Lung (tissue), 12 donors: ENCODE data around the gene NR2C1. TPM values are rescaled to one million over a fixed set of nuclear protein-coding genes. Genes with fewer than 3 reads are reported as not detected.

ENCODE experiments used
- ATAC-seq: fragments of 200-7000 bp; cut with Tn5 transposase; one replicate; pipeline ENCODE4 v1.9.1; 2020; ENCODE audit warnings: moderate number of reproducible peaks; ENCODE audit not compliant: insufficient read depth, low FRiP score
- DNase-seq, 3 donors: peaks; one replicate each; pipeline ENCODE4 v3.0.0-alpha.2; 2013 to 2017
- H3K27ac ChIP-seq, 2 donors: one replicate each; pipeline ENCODE4 v1.5.1; 2013; ENCODE audit warnings: mild to moderate bottlenecking in 2 of 2, moderate library complexity in 2 of 2, control low read depth in 1 of 2, inconsistent platforms in 1 of 2, low read depth in 1 of 2, low read length in 1 of 2
- H3K27me3 ChIP-seq, 3 donors: one replicate each; pipeline ENCODE4 v1.5.1; 2013; ENCODE audit warnings: low read length in 2 of 3; ENCODE audit not compliant: control insufficient read depth in 3 of 3, insufficient read depth in 3 of 3
- H3K36me3 ChIP-seq, 4 donors: one replicate each; pipeline ENCODE4 v1.5.1; 2013; ENCODE audit warnings: low read length in 4 of 4, mild to moderate bottlenecking in 1 of 4, moderate library complexity in 1 of 4; ENCODE audit not compliant: control insufficient read depth in 4 of 4, insufficient read depth in 4 of 4
- H3K4me1 ChIP-seq, 5 donors: one replicate each; pipeline ENCODE4 v1.5.1; 2013; ENCODE audit warnings: low read length in 5 of 5, mild to moderate bottlenecking in 2 of 5, moderate library complexity in 1 of 5; ENCODE audit not compliant: control insufficient read depth in 5 of 5, insufficient read depth in 5 of 5
- H3K4me3 ChIP-seq: one replicate; pipeline ENCODE4 v1.5.1; 2013; ENCODE audit warnings: mild to moderate bottlenecking, control low read depth, moderate library complexity
- H3K9ac ChIP-seq, 2 donors: one replicate each; pipeline ENCODE4 v1.5.1; 2013; ENCODE audit warnings: low read length in 2 of 2, control low read depth in 1 of 2; ENCODE audit not compliant: insufficient read depth in 1 of 2
- H3K9me3 ChIP-seq, 4 donors: one replicate each; pipeline ENCODE4 v1.5.1; 2013; ENCODE audit warnings: low read length in 3 of 4, mild to moderate bottlenecking in 1 of 4, moderate library complexity in 1 of 4; ENCODE audit not compliant: control insufficient read depth in 4 of 4, insufficient read depth in 3 of 4
- WGBS, 2 donors: extraction: QIAGEN DNeasy Blood & Tissue Kit; methylation state at CpG; one replicate each; pipeline ENCODE4 v1.1.7; 2013; 5-methylcytosine and 5-hydroxymethylcytosine counted together
- polyA plus RNA-seq, 2 donors: library from polyadenylated mRNA; stranded (reverse); fragments of 200-250 nt; gene quantifications; one replicate each; pipeline ENCODE4 v1.2.1, GENCODE V29; 2013
- total RNA-seq, 2 donors: library from RNA; depleted of rRNA in 1 of 2; stranded (reverse); fragments of >200 nt in 1 of 2; gene quantifications; one replicate each; pipeline ENCODE4 v1.2.1, GENCODE V29; 2014 to 2021
- TF ChIP-seq, protein P1 (sequence below): IDR thresholded peaks from 2 replicates; pipeline ENCODE4 v1.5.1; 2012; ENCODE audit warnings: mild to moderate bottlenecking; ENCODE audit errors: control extremely low read depth, extremely low read depth
- donor health status: control.
- donor health status: control.
- donor health status: Bipolar disorder and iron deficiency.
- donor health status: healthy.
- donor health status: DM: yes; HTN: yes; CAD: no.

Gene NR2C1
- total and polyA plus RNA-seq, 4 donors: 8.6 to 85.2 (median 51.3) TPM

DNA sequence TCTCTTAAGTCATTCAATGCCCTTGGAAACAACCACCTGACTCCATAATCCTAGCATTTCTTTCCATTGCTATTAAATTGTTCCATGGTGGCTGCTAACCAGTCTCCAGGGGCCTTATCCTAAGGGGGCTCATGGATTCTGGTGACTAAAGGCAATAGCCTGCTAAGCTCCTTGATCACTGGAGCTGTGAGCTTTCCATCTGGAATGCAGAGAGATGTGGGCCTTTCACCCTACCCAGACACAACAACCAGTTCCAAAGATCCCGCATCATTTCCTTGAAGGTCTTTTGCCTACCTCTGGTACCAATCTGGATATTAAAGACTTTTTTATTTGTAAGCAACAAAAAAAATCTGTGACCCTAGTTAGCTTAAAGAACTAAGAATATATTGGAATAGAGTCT is 102.9 kb downstream of the NR2C1 start:
- ATAC-seq (no peak), DNase-seq (no peak)
- Histone ChIP-seq H3K4me1 (peaks cover 0 to 15% (median 0%) of the 10 kb centered on the region in 5 donors), H3K9ac (no peak overlapping the region), H3K27me3 (no peaks in the 10 kb centered on the region), H3K27ac (peak overlapping the region in 1 of 2 donors; percentile 33), H3K9me3 (no peaks in the 10 kb centered on the region), H3K36me3 (peaks cover 3 to 16% (median 4%) of the 10 kb centered on the region in 4 donors), H3K4me3 (no peak overlapping the region)
- TF ChIP-seq, protein P1, sequence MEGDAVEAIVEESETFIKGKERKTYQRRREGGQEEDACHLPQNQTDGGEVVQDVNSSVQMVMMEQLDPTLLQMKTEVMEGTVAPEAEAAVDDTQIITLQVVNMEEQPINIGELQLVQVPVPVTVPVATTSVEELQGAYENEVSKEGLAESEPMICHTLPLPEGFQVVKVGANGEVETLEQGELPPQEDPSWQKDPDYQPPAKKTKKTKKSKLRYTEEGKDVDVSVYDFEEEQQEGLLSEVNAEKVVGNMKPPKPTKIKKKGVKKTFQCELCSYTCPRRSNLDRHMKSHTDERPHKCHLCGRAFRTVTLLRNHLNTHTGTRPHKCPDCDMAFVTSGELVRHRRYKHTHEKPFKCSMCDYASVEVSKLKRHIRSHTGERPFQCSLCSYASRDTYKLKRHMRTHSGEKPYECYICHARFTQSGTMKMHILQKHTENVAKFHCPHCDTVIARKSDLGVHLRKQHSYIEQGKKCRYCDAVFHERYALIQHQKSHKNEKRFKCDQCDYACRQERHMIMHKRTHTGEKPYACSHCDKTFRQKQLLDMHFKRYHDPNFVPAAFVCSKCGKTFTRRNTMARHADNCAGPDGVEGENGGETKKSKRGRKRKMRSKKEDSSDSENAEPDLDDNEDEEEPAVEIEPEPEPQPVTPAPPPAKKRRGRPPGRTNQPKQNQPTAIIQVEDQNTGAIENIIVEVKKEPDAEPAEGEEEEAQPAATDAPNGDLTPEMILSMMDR: no peak
- WGBS, 2 donors: 100% methylated on average over 1 of the region's 1 CpG

Other genes starting within 250 kb of the NR2C1 start
- 10 to 100 TPM; 53.3 to 86.3 TPM for gene NDUFA12, start 69.9 kb downstream of the NR2C1 start, total RNA-seq
- 100 to 1,000 TPM in 1 of 2 donors, 10 to 100 TPM in 1; 89.2 to 152 TPM for gene NDUFA12, start 69.9 kb downstream of the NR2C1 start, polyA plus RNA-seq
- gene FGD6, start 143.8 kb upstream of the NR2C1 start, total RNA-seq: 10 to 100 TPM; 14.6 to 26.4 TPM
- gene FGD6, start 143.8 kb upstream of the NR2C1 start, polyA plus RNA-seq: 1 to 10 TPM; 2.4 to 3.4 TPM
- 100 to 1,000 TPM in 1 of 2 donors, 10 to 100 TPM in 1; 64.7 to 144 TPM for gene VEZT, start 144.2 kb upstream of the NR2C1 start, total RNA-seq
- 10 to 100 TPM; 28.6 to 30.0 TPM for gene VEZT, start 144.2 kb upstream of the NR2C1 start, polyA plus RNA-seq